ENCODE data around the gene EML1.

EML1 gene

GRCh38 chr14:99908653-99909250 is 115.5 kb downstream of the EML1 start:
- no peak for DNase-seq

- DNase-seq, result no peak
These were observed 116.4 kb downstream of the EML1 start for GRCh38 chr14:99909513-99910064.

GRCh38 chr14:99910337-99911309 is 117.4 kb downstream of the EML1 start:
- no peak for DNase-seq

GRCh38 chr14:99915305-99916090 is 122.3 kb downstream of the EML1 start:
- DNase-seq, result no peak

GRCh38 chr14:99916091-99916383 is 122.8 kb downstream of the EML1 start:
- DNase-seq, result no peak

- no peak for DNase-seq
These were observed 125.6 kb downstream of the EML1 start for GRCh38 chr14:99918781-99919180.

- no peak for DNase-seq
These were observed 128.2 kb downstream of the EML1 start for GRCh38 chr14:99921425-99921824.

- DNase-seq, result no peak
These were observed 131.2 kb downstream of the EML1 start for GRCh38 chr14:99924379-99924778.

GRCh38 chr14:99925471-99925870 is 132.3 kb downstream of the EML1 start:
- no peak for DNase-seq

GRCh38 chr14:99928963-99929362 is 135.8 kb downstream of the EML1 start:
- no peak for DNase-seq

- DNase-seq, result no peak
These were observed 136.4 kb downstream of the EML1 start for GRCh38 chr14:99929601-99930000.

- DNase-seq, result no peak
These were observed 137.4 kb downstream of the EML1 start for GRCh38 chr14:99930420-99931274.

GRCh38 chr14:99931308-99931707 is 138.1 kb downstream of the EML1 start:
- no peak for DNase-seq

- DNase-seq, result no peak
These were observed 142.8 kb downstream of the EML1 start for GRCh38 chr14:99936056-99936455.

GRCh38 chr14:99936738-99937474 is 143.7 kb downstream of the EML1 start:
- no peak for DNase-seq

- DNase-seq, result no peak
These were observed 144.4 kb downstream of the EML1 start for GRCh38 chr14:99937475-99938244.

- no peak for DNase-seq
These were observed 145.2 kb downstream of the EML1 start for GRCh38 chr14:99938376-99938775.

GRCh38 chr14:99938896-99939295 is 145.7 kb downstream of the EML1 start:
- DNase-seq, result no peak

- no peak for DNase-seq
These were observed 146.2 kb downstream of the EML1 start for GRCh38 chr14:99939421-99939820.

GRCh38 chr14:99940064-99940463 is 146.9 kb downstream of the EML1 start:
- DNase-seq, result no peak

GRCh38 chr14:99941211-99941610 is 148.0 kb downstream of the EML1 start:
- no peak for DNase-seq

Data from CD4-positive, alpha-beta T cell treated with Interleukin-12 subunit alpha and Interleukin-12 subunit beta, for 1 hour (primary cell).